ENCODE data around the gene SAMD5.

Gene SAMD5

DNA sequence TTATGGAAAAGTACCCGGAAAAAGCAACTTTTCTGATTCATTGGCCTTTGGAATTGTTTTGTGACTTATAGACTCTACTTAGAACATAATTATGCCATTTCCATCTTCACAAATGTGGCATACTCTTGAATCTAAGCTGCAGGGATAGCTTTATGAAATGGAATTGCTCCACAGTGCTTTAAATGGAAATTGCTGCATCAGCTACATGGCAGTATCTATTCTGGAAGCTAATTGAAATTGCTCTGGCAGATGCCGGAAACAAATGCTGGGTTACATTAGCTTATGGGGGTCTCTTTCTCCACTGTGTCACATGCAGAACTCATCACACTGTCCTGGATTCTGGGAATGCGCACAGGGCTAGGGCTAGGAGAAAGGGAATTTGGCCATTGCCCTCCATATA lies 108.9 kb downstream of the SAMD5 start:
- POLR2A ChIA-PET (ENCODE audit: low non-redundant PET) = no interaction called here
- no peak overlapping the region for H3K27ac ChIP-seq
- no peak for DNase-seq (ENCODE audit: low spot score)
- TF ChIP-seq, protein P1, sequence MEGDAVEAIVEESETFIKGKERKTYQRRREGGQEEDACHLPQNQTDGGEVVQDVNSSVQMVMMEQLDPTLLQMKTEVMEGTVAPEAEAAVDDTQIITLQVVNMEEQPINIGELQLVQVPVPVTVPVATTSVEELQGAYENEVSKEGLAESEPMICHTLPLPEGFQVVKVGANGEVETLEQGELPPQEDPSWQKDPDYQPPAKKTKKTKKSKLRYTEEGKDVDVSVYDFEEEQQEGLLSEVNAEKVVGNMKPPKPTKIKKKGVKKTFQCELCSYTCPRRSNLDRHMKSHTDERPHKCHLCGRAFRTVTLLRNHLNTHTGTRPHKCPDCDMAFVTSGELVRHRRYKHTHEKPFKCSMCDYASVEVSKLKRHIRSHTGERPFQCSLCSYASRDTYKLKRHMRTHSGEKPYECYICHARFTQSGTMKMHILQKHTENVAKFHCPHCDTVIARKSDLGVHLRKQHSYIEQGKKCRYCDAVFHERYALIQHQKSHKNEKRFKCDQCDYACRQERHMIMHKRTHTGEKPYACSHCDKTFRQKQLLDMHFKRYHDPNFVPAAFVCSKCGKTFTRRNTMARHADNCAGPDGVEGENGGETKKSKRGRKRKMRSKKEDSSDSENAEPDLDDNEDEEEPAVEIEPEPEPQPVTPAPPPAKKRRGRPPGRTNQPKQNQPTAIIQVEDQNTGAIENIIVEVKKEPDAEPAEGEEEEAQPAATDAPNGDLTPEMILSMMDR (conservative IDR thresholded peaks at IDR 0.05; ENCODE audit: low read depth) = no peak
- CTCF ChIA-PET = no interaction called here

DNA sequence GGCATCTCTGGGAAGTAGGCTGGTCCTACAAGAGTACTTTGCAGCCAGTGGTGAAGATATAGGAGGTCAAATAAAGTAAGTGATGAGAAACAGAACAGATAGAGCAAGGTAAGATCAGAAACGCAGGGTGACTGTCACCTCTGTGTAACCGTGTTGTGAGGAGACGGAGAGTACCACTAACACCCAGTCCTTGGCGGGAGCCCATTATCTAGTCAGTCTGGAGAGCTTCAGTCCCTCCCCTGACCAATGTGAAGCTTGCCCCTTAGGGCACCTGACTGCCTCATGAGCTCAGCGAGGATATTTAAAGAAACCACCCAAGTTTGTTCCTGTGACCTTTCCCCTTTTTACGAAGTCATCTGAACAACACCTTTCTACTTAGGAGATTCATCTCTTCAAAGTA lies 110.0 kb downstream of the SAMD5 start:
- ChIA-PET CTCF (interaction anchor here (0.6 kb wide), 1 partner anchor 511 kb away, joined by 4 read pairs; no protein-coding TSS in a partner anchor), POLR2A (ENCODE audit: low non-redundant PET) (no interaction called here)
- no peak for DNase-seq (ENCODE audit: low spot score)
- TF ChIP-seq, protein P1 (conservative IDR thresholded peaks at IDR 0.05; ENCODE audit: low read depth) = no peak
- H3K27ac ChIP-seq = no peak overlapping the region

DNA sequence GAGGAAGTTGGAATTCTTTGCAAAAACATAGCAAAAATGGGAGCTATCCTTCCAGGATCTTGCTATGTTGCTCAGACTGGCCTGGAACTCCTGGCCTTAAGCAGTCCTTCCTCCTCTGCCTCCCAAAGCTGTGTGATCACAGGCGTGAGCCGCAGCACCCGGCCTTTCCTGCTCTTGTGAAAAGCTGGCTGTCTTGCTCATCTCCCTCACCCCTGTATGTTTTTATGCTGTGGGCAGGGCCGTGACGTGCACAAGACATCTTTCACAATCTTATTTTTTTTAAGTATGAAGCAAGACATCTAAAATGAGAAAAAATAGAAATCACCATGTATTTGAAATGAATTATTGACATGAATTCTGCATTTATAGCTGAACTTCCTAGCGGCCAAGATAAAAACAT lies 110.4 kb downstream of the SAMD5 start:
- POLR2A ChIA-PET (ENCODE audit: low non-redundant PET) = no interaction called here
- CTCF ChIA-PET = interaction anchor here (0.7 kb wide), 1 partner anchor 71 kb away, joined by 3 read pairs; no protein-coding TSS in a partner anchor
- TF ChIP-seq, protein P1 (conservative IDR thresholded peaks at IDR 0.05; ENCODE audit: low read depth) = no peak
- DNase-seq (ENCODE audit: low spot score) = no peak
- H3K27ac ChIP-seq = no peak overlapping the region

Data from RWPE1 (cell line).